CD14-positive monocyte (primary cell): Measurements from ENCODE around the gene PLK5. TPM values are rescaled to one million over a fixed set of nuclear protein-coding genes. Genes with fewer than 3 reads are reported as not detected.

Experiments used
- DNase-seq, 3 donors: peaks; one replicate each; pipeline ENCODE4 v3.0.0-alpha.2; 2011 to 2022
- H2AFZ ChIP-seq: 2 replicates; pipeline ENCODE4 v1.6.0; 2012; ENCODE audit warnings: mild to moderate bottlenecking, low read depth, low read length, inconsistent platforms; ENCODE audit not compliant: insufficient read depth, poor library complexity, severe bottlenecking
- H3K27ac ChIP-seq, 2 donors: 1 replicate in 1 of 2; 2 replicates in 1 of 2; pipeline ENCODE4 v1.5.1; 2012 to 2013; ENCODE audit warnings: low read length in 2 of 2, control low read depth in 1 of 2, inconsistent platforms in 1 of 2, low read depth in 1 of 2, mild to moderate bottlenecking in 1 of 2
- H3K27me3 ChIP-seq, 2 donors: one replicate each; pipeline versions ENCODE4 v1.6.0 to v1.6.1; 2011 to 2013; ENCODE audit warnings: low read length in 2 of 2; ENCODE audit not compliant: control insufficient read depth in 2 of 2, insufficient read depth in 2 of 2
- H3K36me3 ChIP-seq, 2 donors: replicated peaks in 1 of 2; 1 replicate in 1 of 2; 2 replicates in 1 of 2; pipeline versions ENCODE4 v1.5.1 to v1.6.1; 2012 to 2013; ENCODE audit warnings: low read length in 2 of 2, control low read depth in 1 of 2, inconsistent platforms in 1 of 2, mild to moderate bottlenecking in 1 of 2; ENCODE audit not compliant: insufficient read depth in 2 of 2, control insufficient read depth in 1 of 2
- H3K4me1 ChIP-seq, 2 donors: 1 replicate in 1 of 2; 2 replicates in 1 of 2; pipeline versions ENCODE4 v1.5.1 to v1.6.1; 2012 to 2013; ENCODE audit warnings: low read length in 2 of 2, control low read depth in 1 of 2, inconsistent platforms in 1 of 2, mild to moderate bottlenecking in 1 of 2, moderate library complexity in 1 of 2; ENCODE audit not compliant: insufficient read depth in 2 of 2, control insufficient read depth in 1 of 2
- H3K4me2 ChIP-seq: replicated peaks from 2 replicates; pipeline ENCODE3; 2012; ENCODE audit warnings: low read length, moderate library complexity, mild to moderate bottlenecking; ENCODE audit not compliant: poor library complexity, severe bottlenecking; ENCODE audit errors: extremely low read depth
- H3K4me3 ChIP-seq, 3 experiments: fragments of 200-600 bp in 1 of 3; sonication (generic) in 1 of 3; replicated peaks in 1 of 3; 1 replicate in 2 of 3; 2 replicates in 1 of 3; pipeline ENCODE4 v1.5.1; 2011 to 2013; ENCODE audit warnings: low read length in 3 of 3, mild to moderate bottlenecking in 3 of 3, control low read depth in 2 of 3, low read depth in 2 of 3, inconsistent platforms in 1 of 3, moderate library complexity in 1 of 3
- H3K79me2 ChIP-seq: 2 replicates; pipeline ENCODE4 v1.6.0; 2012; ENCODE audit warnings: mild to moderate bottlenecking, control low read depth, inconsistent platforms, low read length, moderate library complexity; ENCODE audit not compliant: insufficient read depth
- H3K9ac ChIP-seq: 2 replicates; pipeline ENCODE4 v1.6.0; 2017; ENCODE audit warnings: low read length, mild to moderate bottlenecking; ENCODE audit not compliant: insufficient read depth, poor library complexity, severe bottlenecking
- H3K9me3 ChIP-seq, 2 donors: replicated peaks in 1 of 2; 1 replicate in 1 of 2; 2 replicates in 1 of 2; pipeline versions ENCODE4 v1.5.1 to v1.6.1; 2012 to 2013; ENCODE audit warnings: low read length in 2 of 2, control low read depth in 1 of 2; ENCODE audit not compliant: control insufficient read depth in 1 of 2, insufficient read depth in 1 of 2
- H4K20me1 ChIP-seq: 2 replicates; pipeline ENCODE4 v1.6.0; 2012; ENCODE audit warnings: mild to moderate bottlenecking, low read length, control low read depth, moderate library complexity; ENCODE audit not compliant: insufficient read depth
- H3K27ac Mint-ChIP-seq, 7 donors: one replicate each; pipeline ENCODE4 v1.8.0; 2020; ENCODE audit warnings: mild to moderate bottlenecking in 7 of 7, mixed read lengths in 7 of 7, moderate library complexity in 6 of 7, inconsistent platforms in 2 of 7
- H3K27me3 Mint-ChIP-seq, 3 donors: one replicate each; pipeline ENCODE4 v1.8.0; 2021 to 2022; ENCODE audit warnings: low read depth in 3 of 3, mild to moderate bottlenecking in 3 of 3, mixed read lengths in 3 of 3, moderate library complexity in 3 of 3, inconsistent platforms in 1 of 3
- H3K36me3 Mint-ChIP-seq, 2 donors: one replicate each; pipeline ENCODE4 v1.8.0; 2020; ENCODE audit warnings: mixed read lengths in 2 of 2, inconsistent platforms in 1 of 2, mild to moderate bottlenecking in 1 of 2
- H3K4me1 Mint-ChIP-seq: one replicate; pipeline ENCODE4 v1.8.0; 2020; ENCODE audit warnings: mild to moderate bottlenecking, mixed read lengths
- H3K4me3 Mint-ChIP-seq, 2 donors: one replicate each; pipeline ENCODE4 v1.8.0; 2020; ENCODE audit warnings: mild to moderate bottlenecking in 2 of 2, mixed read lengths in 2 of 2, moderate library complexity in 1 of 2
- H3K9me3 Mint-ChIP-seq, 7 donors: one replicate each; pipeline ENCODE4 v1.8.0; 2020 to 2022; ENCODE audit warnings: mixed read lengths in 7 of 7, mild to moderate bottlenecking in 6 of 7, moderate library complexity in 6 of 7, inconsistent platforms in 2 of 7
- WGBS: methylation state at CpG from one replicate; pipeline ENCODE4 v1.1.5; 2013; ENCODE audit warnings: missing lambda C conversion rate; ENCODE audit not compliant: insufficient coverage; 5-methylcytosine and 5-hydroxymethylcytosine counted together
- intact Hi-C, 2 donors: fragments of 100-400 bp; cut with micrococcal nuclease; formaldehyde crosslinking; loops; one replicate each; pipeline versions ENCODE4 v1.15.0 to v1.15.1; 2023
- polyA plus RNA-seq, 3 donors: library from polyadenylated mRNA; depleted of rRNA in 1 of 3; unstranded in 2 of 3; stranded (reverse) in 1 of 3; fragments of 300-500 nt in 2 of 3; fragments of >200 nt in 1 of 3; fragmentation: Illumina TruSeq in 2 of 3; gene quantifications; 1 replicate in 2 of 3; 2 replicates in 1 of 3; pipeline ENCODE4 v1.2.3, GENCODE V29; 2012 to 2021
- TF ChIP-seq, protein P1 (sequence below): fragments of 200-600 bp; IDR thresholded peaks from one replicate; pipeline ENCODE4 v1.8.0; 2022; ENCODE audit warnings: antibody characterized with exemption, mild to moderate bottlenecking

Gene PLK5
- polyA plus RNA-seq, 3 donors = not detected

DNA sequence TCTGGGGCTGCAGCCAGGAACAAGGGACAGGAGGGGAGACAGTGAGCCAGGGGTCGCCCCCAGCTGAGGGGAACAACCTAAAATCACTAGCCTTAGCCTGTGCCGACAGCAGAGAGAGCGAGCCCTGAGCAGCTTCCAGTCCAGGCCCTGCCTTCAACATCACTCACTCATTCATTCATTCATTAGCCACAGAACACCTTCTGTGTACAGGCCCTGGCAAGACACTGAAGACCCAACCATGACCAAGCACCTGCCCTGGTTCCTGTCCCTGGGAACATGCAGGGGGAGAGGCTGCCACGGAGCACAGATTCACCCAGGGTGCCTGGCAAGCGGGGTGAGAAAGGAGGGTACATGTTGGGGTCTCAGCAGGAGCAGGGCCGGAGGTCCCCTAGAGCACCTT lies 39.4 kb downstream of the PLK5 start:
- Histone ChIP-seq H3K9ac (no peak overlapping the region), H3K4me2 (no peak overlapping the region), H2AFZ (no peak overlapping the region), H3K27ac (no peak overlapping the region), H3K4me3 (no peak overlapping the region), H4K20me1 (no peaks in the 10 kb centered on the region), H3K36me3 (no peaks in the 10 kb centered on the region), H3K9me3 (no peaks in the 10 kb centered on the region), H3K27me3 (peaks cover 3 to 14% of the 10 kb centered on the region in 2 donors), H3K4me1 (peaks cover 3 to 10% of the 10 kb centered on the region in 2 donors), H3K79me2 (no peaks in the 10 kb centered on the region)
- H3K27me3 Mint-ChIP-seq = peaks cover 8 to 38% (median 24%) of the 10 kb centered on the region in 3 donors
- peaks cover 1% of the 10 kb centered on the region for H3K4me1 Mint-ChIP-seq
- DNase-seq = no peak
- H3K27ac Mint-ChIP-seq = no peak overlapping the region
- peaks cover 0 to 4% of the 10 kb centered on the region in 2 donors for H3K36me3 Mint-ChIP-seq
- 96% methylated on average over 4 of the region's 6 CpGs for WGBS
- intact Hi-C loops = no loop called here
- peaks cover 0 to 5% (median 2%) of the 10 kb centered on the region in 7 donors for H3K9me3 Mint-ChIP-seq
- no peak overlapping the region for H3K4me3 Mint-ChIP-seq
- TF ChIP-seq, protein P1, sequence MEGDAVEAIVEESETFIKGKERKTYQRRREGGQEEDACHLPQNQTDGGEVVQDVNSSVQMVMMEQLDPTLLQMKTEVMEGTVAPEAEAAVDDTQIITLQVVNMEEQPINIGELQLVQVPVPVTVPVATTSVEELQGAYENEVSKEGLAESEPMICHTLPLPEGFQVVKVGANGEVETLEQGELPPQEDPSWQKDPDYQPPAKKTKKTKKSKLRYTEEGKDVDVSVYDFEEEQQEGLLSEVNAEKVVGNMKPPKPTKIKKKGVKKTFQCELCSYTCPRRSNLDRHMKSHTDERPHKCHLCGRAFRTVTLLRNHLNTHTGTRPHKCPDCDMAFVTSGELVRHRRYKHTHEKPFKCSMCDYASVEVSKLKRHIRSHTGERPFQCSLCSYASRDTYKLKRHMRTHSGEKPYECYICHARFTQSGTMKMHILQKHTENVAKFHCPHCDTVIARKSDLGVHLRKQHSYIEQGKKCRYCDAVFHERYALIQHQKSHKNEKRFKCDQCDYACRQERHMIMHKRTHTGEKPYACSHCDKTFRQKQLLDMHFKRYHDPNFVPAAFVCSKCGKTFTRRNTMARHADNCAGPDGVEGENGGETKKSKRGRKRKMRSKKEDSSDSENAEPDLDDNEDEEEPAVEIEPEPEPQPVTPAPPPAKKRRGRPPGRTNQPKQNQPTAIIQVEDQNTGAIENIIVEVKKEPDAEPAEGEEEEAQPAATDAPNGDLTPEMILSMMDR = no peak

DNA sequence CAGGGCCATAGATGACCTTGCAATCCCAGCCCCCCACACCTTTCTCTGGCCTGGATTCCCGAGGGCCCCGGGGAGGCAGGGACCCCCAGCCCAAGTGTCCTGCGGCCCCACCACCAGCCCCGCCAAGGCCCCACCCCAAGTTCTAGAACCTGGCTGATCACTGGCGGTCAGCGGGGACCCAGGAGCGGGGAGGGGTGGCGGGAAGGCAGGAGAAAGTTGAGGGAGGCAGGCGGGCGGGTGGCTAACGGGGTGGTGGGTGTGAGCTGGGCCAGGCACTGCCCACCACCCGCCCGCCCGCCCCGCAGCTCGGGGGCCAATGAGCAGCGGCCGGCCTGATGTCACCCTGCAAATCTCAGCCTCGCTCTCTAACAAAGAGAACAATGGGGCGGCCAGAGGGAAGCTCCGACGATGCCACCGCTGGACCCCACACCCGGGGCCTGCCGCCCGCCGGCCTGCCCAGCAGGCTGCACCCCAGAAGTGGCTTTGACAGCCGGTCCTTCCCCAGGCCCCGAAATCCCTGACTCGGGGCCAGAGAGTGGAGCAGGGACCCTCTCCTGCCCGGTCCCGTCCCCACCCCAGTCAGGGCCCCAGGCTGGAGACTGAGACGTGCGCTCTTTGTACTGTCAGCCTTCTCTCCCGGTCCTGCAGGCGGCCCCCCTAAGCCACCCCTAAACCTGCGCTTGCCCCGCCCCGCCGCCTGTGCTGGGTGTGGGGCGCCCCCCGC lies 42.7 kb downstream of the PLK5 start:
- no peak overlapping the region for H3K27ac ChIP-seq
- H3K4me3 Mint-ChIP-seq = peak overlapping the region in 1 of 2 donors; percentile 42
- H3K79me2 ChIP-seq = no peaks in the 10 kb centered on the region
- H3K9me3 ChIP-seq = no peaks in the 10 kb centered on the region
- H3K4me1 ChIP-seq = peaks cover 7 to 15% of the 10 kb centered on the region in 2 donors
- no peaks in the 10 kb centered on the region for H4K20me1 ChIP-seq
- peaks cover 3 to 27% of the 10 kb centered on the region in 2 donors for H3K27me3 ChIP-seq
- no peak overlapping the region for H3K27ac Mint-ChIP-seq
- H3K36me3 Mint-ChIP-seq = peaks cover 0 to 4% of the 10 kb centered on the region in 2 donors
- peaks cover 3% of the 10 kb centered on the region for H3K4me1 Mint-ChIP-seq
- no peak for DNase-seq
- H3K27me3 Mint-ChIP-seq = peaks cover 21 to 66% (median 31%) of the 10 kb centered on the region in 3 donors
- peak overlapping the region; percentile 61 for H2AFZ ChIP-seq
- peaks cover 0 to 8% (median 3%) of the 10 kb centered on the region in 7 donors for H3K9me3 Mint-ChIP-seq
- H3K9ac ChIP-seq = no peak overlapping the region
- peak overlapping the region in 1 of 3 experiments; percentile 70 for H3K4me3 ChIP-seq
- no peaks in the 10 kb centered on the region for H3K36me3 ChIP-seq
- intact Hi-C loops = loop anchor here in 1 of 2 donors (5.0 kb wide), 2 partner anchors 74 to 246 kb away; partner anchors contain the start of genes ATP8B3, PCSK4 and REEP6
- H3K4me2 ChIP-seq = peak overlapping the region; percentile 76
- 43% methylated on average over 35 of the region's 42 CpGs for WGBS
- TF ChIP-seq, protein P1 = no peak
